Adrenal gland (tissue), 5 donors: Measurements from ENCODE around the gene TMEM135.

Experiments
- CTCF ChIP-seq, 6 experiments: fragments of 450-650 bp in 4 of 6; fragments of 200-600 bp in 2 of 6; sonication (generic) in 1 of 6; IDR thresholded peaks; 1 replicate in 5 of 6; 2 replicates in 1 of 6; pipeline versions ENCODE4 v1.5.1 to v1.8.0; 2016 to 2021; ENCODE audit warnings: antibody characterized with exemption in 6 of 6, mild to moderate bottlenecking in 2 of 6, moderate library complexity in 1 of 6
- POLR2A ChIP-seq, 2 donors: fragments of 450-650 bp; IDR thresholded peaks; one replicate each; pipeline ENCODE4 v1.6.1; 2017; ENCODE audit warnings: antibody characterized with exemption in 2 of 2, mild to moderate bottlenecking in 2 of 2, moderate library complexity in 1 of 2
- donor health status: DM: no; HTN: no; CAD: no.

DNA sequence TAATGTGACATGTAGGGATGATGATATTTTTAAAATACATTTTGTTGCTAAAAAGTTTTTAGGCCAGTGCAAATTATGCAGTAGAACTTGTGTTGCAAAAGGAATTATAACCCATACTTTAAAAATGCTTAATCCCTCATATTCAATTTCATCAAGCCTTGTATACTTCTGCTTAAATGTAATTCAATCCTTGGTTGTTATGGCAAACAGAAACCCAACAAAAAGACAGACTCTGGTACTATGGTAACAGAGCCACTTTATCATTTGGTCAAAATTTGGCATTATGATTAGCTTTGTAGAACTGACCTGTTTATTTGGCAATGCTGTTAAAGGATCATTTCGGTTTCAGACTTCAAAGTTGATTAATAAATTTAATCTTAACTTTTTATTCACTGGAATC, 284.8 kb downstream of the TMEM135 start:
- no peak for TF ChIP-seq CTCF (IDR thresholded peaks at IDR 0.05)
- TF ChIP-seq POLR2A (IDR thresholded peaks at IDR 0.05), result no peak
